ENCODE data around the gene MTIF3.

- TF ChIP-seq CTCF (IDR thresholded peaks at IDR 0.05) (no peak), POLR2A (IDR thresholded peaks at IDR 0.05) (no peak), POLR2AphosphoS5 (IDR thresholded peaks at IDR 0.05) (no peak)
Measured at GRCh38 chr13:27421101-27421871, 29.1 kb downstream of the MTIF3 start.
